Superior temporal gyrus (tissue), 1 donor: ENCODE results near the gene PTPN13.

ENCODE experiments used
- DNase-seq: peaks from one replicate; pipeline ENCODE4 v3.0.0-alpha.2; 2016; ENCODE audit errors: extremely low spot score

PTPN13 gene, protein sequence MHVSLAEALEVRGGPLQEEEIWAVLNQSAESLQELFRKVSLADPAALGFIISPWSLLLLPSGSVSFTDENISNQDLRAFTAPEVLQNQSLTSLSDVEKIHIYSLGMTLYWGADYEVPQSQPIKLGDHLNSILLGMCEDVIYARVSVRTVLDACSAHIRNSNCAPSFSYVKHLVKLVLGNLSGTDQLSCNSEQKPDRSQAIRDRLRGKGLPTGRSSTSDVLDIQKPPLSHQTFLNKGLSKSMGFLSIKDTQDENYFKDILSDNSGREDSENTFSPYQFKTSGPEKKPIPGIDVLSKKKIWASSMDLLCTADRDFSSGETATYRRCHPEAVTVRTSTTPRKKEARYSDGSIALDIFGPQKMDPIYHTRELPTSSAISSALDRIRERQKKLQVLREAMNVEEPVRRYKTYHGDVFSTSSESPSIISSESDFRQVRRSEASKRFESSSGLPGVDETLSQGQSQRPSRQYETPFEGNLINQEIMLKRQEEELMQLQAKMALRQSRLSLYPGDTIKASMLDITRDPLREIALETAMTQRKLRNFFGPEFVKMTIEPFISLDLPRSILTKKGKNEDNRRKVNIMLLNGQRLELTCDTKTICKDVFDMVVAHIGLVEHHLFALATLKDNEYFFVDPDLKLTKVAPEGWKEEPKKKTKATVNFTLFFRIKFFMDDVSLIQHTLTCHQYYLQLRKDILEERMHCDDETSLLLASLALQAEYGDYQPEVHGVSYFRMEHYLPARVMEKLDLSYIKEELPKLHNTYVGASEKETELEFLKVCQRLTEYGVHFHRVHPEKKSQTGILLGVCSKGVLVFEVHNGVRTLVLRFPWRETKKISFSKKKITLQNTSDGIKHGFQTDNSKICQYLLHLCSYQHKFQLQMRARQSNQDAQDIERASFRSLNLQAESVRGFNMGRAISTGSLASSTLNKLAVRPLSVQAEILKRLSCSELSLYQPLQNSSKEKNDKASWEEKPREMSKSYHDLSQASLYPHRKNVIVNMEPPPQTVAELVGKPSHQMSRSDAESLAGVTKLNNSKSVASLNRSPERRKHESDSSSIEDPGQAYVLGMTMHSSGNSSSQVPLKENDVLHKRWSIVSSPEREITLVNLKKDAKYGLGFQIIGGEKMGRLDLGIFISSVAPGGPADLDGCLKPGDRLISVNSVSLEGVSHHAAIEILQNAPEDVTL (N-terminal part only)

DNA sequence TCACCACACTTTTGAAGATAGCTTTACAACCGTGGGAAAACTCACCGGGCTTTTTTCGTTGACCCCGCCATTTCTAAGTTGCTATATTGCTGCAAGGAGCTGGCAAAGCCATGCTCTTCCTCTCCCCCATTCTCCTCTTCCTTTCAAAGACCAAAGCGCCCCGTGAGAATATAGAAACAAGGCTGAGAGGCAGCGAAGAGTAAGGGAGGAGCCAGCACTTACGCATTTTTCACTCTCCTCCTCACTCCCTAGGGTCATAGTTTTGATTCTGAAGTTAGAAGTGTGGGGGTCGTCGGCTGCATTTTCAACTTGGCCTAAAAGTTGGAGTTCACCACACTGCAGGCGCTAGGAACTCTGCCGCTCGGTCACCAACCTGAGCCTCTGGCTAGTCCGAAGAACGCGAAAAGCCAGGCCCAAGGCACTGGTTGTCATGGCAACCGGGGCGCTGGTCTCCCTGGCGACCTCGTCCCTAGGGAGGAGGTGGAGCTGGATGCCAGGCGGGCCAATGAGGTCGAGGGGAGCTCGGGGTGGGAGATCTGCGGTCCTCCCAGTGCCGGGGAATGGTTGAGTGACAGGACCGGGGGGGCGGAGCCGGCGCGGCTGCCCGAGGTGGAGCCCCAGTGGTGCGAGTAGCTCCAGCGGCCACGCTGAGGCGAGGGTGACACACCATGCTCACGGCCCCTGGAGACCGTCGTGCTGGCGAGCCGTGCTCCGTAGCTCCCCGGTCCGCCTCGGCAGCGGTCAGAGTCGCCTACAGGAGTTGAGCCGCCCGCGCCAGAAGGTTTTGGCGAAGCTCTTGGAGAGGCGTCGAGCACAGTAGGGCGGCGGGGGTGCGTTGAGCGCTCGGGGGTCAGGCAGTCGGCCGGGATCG, at the start of gene PTPN13:
Gene PTPN13, plus strand, starts transcription at position 628 of the 871 bp plus-strand sequence. CDS start 40,942 bp downstream, outside the sequence.
- DNase-seq: peak; percentile 99

DNA sequence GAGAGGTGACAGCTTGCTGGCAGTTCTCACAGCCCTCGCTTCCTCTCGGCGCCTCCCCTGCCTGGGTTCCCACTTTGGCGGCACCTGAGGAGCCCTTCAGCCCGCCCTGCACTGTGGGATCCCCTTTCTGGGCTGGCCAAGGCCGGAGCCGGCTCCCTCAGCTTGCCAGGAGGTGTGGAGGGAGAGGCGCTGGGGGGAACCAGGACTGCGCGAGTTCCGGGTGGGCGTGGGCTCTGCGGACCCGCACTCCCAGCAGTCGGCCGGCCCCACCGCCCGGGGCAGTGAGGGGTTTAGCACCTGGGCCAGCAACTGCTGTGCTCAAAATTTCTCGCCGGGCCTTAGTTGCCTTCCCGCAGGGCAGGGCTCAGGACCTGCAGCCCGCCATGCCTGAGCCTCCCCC, 47.0 kb upstream of the PTPN13 start:
- DNase-seq: no peak

DNA sequence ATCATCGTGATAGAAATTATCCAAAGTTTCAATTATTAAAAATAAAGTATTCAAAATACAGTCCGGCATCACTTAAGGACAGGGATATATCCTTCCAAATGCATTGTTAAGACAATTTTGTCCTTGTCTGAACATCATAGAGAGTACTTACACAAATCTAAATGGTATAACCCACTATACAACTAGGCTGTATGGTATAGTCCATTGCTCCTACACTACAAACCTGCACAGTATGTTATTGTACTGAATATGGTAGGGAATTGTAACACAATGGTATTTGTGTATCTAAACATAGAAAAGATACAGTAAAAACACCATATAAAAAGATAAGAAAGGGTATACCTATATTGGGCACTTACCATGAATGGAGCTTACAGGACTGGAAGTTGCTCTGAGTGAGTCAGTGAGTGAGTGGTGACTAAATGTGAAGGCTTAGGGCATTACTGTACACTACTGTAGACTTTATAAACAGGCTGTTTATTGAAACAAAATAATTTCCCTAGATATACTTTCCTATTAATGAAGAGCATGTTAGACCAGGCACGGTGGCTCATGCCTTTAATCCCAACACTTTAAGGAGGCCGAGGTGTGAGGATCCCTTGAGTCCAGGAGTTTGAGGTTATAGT, 44.8 kb upstream of the PTPN13 start:
- DNase-seq: no peak

DNA sequence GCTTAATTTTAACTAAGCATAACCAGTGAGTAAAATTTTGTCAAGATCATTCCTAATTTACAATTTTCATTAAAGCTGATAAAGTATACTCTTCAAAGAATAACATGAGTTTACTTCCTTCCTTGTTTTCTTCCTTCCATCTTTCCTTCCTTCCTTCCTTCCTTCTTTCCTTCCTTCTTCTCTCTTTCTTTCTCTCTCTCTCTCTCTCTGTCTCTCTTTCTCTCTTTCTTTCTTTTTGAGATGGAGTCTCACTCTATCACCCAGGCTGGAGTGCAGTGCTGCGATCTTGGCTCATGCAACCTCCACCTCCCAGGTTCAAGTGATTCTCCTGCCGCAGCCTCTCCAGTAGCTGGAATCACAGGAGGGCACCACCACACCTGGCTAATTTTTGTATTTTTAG, 42.7 kb upstream of the PTPN13 start:
- DNase-seq: no peak

DNA sequence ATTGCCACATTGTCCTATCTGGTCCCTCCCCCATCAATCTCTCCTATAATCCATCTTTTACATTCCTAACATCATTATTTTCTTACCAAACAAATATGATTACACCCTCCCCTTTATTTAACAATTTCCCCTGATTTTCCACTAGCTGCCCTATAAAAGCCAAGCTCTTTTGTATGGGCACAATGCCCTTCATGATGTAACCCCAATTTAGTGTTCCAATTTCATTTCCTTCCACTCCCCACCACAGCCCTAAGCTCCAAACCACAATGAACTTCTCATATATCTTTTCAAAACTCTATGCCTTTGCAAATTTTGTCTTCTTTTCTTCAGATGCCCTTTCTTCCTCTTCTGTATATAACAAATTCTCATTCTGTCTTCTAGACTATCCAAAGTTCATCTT, 39.5 kb upstream of the PTPN13 start:
- DNase-seq: no peak

DNA sequence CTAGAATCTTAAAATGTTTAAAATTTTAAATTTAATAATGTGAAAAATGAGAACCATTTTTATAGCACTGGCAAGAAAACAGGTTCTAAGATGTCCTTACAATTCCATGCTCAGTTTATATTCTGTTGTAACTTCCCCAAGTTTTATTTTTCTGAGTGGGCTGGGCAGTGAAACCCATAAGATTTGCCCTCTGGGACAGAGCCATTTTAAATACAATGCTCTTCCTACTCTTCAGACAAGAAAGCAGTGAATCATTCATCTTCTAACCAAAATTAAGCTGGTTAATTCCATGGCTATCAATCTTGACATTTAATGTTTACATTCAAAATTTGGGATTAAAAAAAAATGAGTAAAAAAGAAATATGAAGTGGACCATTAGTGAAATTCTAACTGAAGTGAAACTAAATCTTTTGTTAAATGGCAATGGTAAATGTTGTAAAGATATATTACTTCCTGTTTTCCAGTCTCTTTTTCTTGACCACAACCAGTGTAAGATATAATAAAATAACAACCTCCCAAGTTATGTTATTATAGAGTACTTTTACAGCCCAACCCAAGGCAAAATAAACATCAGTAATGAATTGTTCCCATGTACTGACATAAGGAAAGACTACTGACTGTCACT, 37.2 kb upstream of the PTPN13 start:
- DNase-seq: no peak

DNA sequence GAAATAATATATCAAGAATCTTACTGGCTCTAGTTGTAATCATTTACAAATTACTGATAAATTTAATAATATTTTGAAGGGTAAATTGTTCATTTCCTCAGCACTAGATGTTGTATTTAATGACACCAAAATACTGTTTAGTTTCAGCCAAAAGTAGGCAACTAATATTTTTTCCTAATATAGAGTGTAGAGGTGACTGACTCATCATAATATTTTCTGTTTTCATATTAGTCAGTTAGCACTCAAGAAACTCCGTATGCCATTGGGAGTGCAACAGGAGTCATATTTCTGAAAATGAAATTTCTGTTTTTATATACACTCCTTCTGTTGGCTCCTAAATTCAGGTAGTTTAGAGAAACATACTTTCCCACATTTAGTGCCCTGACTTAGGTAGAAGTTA, 36.6 kb upstream of the PTPN13 start:
- DNase-seq: no peak

DNA sequence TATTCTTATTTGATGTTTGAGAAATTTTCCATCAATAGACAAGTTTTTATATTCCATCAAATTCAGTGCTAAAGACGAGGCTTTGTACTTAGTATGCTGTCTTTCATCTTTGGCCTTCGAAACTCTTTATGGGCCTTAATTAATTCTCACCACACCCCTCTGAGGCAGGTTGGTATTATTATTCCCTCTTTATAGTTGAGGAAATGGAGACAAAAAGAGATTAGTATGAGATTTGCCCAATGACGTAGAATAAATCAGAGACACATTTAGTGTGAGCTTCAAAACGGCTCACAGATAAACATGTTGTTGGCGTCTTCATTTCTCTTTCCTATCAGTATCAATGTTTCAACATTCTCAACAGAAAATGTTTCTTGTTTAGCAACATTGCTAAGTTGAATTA, 35.9 kb upstream of the PTPN13 start:
- DNase-seq: no peak

DNA sequence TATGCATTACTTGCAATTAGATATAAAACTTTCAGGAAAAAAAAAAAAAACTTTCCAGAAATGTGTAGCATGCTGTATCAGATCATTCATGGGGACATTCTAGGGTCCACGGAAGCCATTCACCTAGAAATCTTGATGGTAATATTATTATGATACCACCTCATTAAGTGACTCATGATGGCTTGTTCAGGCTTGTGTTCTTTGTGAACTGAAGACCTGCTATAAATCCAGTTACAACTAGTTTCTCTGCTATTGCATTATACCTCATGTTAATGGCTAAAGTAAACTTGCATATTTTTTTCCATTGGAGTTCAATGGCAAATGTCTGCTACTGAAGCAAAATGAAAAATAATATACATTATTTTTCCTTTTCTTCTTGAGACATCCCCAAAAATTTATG, 35.3 kb upstream of the PTPN13 start:
- no peak for DNase-seq

DNA sequence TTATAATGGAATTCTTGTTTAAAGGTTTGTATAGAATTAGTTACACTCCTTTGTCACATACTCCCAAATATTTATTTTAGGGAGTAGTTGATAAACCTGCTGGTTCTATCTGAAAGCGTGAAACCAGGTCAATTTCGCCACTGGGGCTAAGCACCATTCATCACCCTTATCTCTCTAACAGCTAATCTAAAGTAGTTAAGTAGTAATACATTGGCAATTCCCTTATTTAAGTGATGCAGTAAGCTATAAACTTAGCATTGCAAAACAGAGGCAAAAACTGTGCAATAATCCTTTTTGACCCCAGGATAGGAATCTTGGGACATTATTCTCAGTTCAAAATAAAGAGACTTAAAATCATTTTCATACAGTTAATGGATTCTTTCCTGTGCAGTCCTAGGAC, 33.7 kb upstream of the PTPN13 start:
- no peak for DNase-seq

DNA sequence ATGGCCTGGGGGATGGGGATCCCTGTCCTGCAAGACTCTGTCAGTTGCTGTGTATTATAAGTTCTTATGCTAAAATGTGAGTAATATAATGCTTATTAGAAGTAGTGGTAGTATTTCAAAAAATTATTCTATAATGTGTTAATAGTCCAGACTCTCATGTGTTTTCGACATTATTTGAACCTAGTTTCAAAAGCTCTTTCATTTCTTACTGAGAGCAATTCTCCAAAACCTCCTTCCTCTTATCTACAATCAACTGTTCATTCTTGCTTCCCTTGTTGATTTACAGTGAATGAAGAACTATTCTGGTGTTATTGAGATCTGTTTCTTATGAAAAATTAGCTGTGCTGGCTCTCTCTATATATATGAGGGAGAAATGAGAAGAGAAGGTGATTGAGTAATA, 32.9 kb upstream of the PTPN13 start:
- DNase-seq: no peak

DNA sequence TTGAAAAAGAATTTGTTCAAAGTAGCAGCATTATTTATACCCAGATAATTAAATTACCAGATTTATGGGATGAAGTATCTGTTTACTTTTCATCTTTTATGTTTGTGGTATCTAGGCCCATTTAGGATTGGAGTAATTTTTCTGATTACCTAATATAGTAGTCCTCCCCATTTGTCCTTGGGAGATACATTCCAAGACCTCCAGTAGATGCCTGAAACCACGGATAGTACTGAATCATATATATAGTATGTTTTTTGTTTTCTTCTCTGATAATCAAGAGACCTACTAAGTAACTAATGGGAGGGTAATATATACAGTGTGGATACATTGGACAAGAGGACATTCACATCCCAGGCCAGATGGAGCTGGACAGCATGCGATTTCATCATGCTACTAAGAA, 30.7 kb upstream of the PTPN13 start:
- no peak for DNase-seq

DNA sequence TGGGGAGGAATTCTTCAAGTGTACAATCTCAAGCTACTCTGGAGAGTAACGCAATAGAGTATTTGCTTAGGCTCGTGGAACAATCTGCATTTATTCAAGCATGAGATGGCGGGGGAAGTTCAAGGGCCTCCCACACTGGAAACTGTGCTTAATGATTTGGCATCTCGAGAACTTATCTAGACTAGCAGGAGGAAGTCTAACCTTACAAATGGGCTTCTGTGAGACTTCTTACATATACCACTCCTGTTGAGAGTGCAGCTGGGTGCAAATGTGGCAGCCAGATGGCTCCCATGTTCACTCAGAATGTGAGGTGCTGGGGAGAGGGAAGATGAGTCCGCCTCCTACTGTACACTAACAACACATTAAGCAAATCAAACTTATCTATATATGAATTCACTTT, 29.3 kb upstream of the PTPN13 start:
- DNase-seq: no peak

DNA sequence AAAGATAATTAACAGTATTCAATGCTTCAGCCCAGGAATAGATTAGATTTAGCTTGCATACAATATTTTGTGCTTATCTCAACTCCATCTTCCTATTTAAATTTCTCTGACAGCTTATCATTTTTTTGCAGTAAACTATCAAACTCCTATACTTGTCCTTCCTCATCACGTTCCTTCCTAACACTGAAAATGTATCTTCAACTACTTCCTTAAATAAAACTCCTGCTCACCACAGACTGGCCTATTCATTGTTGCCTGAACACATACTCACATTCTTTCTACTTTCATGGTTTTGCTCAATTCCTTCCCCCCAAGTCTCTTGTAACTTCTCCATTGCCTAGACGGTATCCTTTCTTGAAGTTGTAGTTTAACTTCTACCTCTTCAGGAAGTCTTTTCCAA, 28.5 kb upstream of the PTPN13 start:
- DNase-seq: no peak

DNA sequence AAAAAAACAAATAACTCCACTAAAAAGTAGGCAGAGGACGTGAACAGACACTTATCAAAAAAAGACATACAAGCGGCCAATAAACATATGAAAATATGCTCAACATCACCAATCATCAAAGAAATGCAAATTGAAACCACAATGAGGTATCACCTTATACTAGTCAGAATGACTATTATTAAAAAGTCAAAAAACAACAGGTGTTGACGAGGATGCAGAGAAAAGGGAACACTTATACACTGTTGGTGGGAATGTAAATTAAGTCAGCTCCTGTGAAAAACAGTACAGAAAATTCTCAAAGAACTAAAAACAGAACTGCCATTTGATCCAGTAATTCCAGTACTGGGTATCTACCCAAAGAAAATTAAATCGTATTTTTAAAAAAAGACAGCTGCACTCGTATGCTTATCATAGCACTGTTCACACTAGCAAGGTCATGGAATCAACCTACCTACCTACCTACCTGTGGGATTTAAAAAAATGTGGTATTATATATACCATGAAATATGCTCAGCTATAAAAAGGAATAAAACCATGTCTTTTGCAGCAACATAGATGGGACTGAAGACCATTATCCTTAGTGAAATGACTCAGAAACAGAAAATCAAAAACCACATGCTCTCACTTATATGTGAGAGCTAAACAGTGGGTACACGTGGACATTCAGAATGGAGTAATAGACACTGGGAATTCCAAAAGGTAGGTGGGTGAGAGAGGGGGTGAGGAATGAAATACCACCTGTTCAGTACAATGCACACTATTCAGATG, 24.8 kb upstream of the PTPN13 start:
- DNase-seq: no peak

DNA sequence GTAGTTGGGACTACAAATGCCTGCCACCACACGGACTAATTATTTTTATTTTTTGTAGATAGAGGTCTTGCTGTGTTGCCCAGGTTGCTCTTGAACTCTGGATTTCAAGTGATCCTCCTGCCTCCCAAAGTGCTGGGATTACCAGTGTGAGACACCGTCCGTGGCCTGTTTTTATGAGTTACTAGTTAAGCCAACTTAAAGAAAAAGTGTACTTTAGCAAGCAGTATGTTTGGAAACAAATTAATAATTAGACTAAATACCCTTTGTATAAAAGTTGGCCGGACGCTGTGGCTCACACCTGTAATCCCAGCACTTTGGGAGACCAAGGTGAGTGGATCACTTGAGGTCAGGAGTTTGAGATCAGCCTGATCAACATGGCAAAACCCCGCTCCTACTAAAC, 14.2 kb upstream of the PTPN13 start:
- DNase-seq: no peak

DNA sequence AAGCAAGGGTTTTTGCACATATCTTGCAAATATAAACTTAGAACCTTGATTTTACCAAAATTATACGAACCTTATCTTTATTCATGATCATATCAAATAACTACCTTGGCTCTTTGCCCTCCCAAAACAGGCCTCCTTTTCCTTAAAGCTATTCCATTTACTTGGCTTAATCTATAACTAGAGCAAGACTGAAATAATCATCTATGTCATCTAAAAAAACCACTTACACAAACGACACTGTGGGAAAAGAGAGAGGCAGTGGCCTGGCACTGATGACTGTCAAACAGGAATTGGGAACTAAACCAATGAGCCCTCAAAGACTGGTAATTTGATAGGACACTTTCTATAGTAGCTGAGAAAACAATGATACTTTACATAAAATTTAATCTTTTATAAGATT, 11.7 kb upstream of the PTPN13 start:
- no peak for DNase-seq

DNA sequence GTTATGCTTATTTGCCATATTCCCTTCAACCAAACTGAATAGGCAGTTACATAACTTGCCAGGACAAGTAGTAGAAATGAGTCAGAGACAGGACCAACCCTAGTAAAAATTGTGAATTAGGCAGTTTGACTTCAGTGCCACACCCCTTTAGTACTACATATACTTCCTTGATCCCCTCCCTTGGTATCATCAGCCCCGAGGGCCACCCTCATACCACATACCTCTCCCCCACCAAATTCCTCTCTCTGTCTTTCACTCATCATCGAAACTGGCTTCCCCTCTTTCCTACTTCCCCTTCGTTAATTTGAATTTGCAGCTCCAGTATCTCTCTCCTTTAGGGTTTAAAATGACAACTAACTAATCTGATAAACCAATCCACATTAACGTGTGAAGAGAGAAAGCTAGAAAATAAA, 7.9 kb upstream of the PTPN13 start:
- DNase-seq: no peak

DNA sequence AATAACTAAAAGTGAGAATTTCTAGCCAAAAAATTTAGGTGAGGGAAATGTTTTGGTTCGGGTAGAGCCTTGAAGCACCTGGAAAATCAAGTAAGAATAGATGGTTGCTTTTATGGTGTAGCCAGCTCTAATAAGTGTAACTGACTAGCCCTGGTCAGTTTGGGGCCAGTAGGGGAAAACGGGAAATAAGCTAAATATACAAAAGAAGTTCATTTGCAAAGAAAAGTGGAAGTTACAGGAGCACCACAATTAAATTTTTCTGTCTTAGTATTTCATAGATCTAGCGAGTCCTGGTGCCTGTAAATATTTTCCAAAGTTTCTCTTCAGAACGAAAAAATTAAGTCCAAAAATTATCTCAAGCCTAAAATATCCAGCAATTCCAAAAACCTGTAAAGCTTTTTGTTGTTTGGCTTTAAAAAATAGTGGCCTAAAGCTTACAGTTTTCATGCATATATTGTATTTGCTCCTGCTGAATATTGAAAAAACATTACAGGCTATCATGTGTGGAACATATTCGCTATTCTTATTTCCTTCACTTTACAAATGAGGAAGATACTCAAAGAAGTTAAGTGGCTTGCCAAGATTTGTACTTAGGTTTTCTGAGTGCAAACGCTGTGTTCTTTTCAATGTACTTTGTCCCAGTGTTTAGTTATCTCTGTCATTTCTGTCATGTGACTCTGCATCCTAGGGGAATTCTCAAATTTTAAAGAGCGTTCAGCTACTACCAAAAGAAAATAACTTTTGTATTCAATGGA, 7.3 kb upstream of the PTPN13 start:
- DNase-seq: no peak
